Activated T-cell treated with anti-CD3 and anti-CD28 coated beads for 48 hours (primary cell): Measurements from ENCODE around the gene PALD1.
A peak's percentile ranks its signal among the peaks of the same experiment; 100 is the strongest.

Experiments
- DNase-seq: peaks from one replicate; pipeline ENCODE4 v3.0.0-alpha.2; 2020; ENCODE audit warnings: low read depth

PALD1 gene

DNA sequence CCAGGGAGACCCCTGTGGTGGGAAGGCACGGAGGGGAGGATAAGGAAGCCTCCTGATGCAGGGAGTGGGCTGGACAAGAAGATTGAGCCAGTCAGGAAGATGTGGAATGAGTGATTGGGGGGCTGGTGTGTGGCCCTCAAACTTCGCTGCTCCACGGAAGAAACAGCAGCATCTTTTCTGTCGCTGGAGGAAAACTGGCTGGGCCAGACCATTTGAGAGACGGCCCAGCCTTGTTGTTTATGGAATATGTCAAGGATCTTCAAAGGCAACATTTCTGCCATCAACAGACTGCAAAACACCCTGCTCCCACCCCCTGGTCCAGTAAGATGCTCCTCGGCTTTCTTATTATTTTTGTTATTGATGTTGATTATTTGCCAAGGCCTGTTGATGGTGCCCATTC, 29.4 kb downstream of the PALD1 start:
- no peak for DNase-seq

DNA sequence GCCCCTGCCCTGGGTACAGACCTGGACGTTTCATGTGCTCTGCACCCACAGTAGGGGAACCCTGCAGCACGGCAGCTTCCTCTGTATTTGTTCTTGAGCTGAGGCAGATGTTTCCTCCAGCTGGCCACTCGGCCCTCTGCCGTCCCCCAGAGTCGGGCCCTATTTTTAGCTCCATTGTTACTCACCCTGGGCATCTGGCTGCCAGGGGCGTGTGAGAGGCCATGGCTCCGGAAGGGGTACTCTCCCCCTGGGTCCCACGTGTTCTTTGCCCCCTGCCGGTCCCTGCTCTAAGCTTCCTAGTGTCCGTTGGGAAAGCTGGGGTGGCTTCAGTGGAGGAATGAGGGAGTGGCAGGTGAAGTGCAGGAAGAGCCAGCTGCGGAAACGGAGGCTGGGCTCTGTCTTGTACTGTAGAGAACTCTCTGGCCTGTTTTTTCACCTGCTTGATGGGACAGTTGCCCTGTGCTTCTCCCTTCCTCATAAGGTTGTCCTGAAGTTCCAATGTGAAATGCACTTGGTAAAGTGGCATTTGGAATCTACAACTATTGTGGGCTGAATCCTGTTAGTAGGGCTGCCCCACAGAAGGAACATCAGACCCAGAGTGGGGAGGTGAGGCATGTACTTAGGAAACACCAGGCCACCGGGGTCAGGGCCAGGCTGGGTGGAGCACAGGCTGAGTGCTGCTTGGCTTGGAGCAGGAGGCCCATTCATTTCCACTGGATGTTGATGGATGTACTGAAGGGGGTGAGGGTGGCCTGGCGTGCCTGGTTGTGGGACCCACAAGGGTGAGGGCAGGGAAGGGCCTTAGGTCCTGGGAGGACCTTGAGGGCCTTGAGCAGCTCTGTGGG, 30.6 kb downstream of the PALD1 start:
- no peak for DNase-seq

DNA sequence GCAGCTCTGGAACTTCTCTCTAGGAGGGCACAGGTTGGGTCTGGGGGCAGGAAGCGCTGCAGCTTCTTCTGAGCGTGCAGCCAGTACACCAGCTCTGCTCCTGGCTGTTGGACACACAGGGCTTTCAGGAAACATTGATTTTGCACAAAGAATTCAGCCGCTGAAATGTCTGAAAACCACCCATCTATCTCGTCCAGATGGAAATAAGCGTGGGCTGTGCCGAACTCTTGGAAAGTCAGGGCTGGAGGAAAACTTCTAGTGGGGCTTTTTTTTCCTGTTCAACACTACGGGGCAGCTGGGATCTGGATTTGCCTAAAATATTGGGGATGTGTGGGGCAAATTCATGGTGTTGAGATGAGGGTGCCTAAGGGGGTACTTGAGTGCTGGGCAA, 31.2 kb downstream of the PALD1 start:
- DNase-seq = no peak

DNA sequence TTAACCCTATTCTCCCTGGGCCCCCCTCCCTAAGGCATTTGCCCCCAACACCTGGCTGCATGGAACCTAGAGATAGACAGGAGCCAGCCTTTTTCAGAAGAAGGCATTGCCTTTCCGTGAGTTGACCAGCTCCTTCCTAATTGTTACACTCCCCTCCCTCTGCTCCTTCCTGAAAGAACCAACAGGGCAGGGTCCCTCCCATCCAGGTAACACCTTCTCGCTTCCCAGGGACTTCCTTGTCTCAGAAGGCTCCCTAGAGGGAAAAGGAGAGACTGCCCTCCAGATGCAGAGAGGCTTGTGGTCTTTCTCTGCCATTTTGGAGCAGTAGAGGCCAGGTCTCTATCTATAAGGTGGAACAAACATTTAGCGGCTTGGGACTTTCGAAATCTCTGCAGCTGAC, 31.9 kb downstream of the PALD1 start:
- no peak for DNase-seq

- no peak for DNase-seq
These were observed 32.3 kb downstream of the PALD1 start for GRCh38 chr10:70510904-70511303.

- DNase-seq = no peak
These were observed 33.6 kb downstream of the PALD1 start for GRCh38 chr10:70512149-70512639.

GRCh38 chr10:70513848-70514309, 35.3 kb downstream of the PALD1 start:
- DNase-seq = peak; percentile 12

- DNase-seq = no peak
These were observed 36.0 kb downstream of the PALD1 start for GRCh38 chr10:70514591-70514990.

DNA sequence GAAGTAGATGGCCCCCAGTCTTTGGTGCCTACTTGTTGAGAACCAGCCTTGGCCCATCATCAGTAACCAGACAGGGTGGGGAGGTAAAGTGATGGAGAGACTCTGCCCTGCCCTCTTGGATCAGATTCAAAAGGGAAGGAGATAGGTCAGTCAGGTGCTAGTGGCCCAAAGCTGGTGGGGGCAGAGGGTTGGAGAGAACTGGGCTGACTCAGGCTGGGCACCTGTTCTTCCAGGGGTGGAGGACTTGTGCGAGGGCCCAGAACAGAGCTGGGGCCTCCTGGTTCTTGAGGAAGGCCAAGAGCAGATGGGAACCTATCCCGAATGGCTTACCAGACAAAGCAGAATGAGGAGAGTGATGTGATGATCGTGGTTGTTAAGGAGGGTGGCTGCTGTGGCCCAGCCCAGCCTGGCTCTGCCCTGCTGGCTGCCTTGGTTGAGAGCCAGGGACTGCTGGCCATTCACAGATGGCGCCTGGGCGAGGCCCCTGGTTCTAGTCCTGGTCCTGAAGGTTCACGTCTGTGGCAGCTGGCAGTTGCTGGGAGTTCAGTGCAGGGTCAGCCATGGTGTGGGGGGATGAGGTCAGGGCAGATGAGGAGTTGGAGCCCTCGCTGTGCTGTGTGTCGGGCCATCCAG, 36.6 kb downstream of the PALD1 start:
- DNase-seq = no peak

DNA sequence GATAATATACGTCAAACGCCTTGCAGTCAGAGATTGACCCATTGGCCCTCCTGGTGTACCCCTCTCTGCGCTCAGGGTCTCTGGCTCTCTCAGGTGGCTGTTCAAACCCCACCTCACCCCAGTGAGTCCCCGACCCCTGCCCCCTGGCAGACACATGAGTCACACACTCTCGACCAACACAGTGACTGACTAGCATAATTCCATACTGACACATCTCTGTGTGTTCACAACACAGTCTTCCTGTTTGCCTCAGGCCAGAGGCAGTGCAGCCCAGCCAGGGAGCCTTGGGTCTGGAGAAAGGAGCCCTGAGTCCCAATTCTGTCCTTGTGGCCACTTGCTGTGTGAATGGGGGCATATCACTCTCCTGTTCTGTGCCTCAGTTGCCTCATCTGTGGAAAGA, 40.1 kb downstream of the PALD1 start:
- DNase-seq = no peak

- DNase-seq = no peak
These were observed 44.5 kb downstream of the PALD1 start for GRCh38 chr10:70523057-70523456.

DNA sequence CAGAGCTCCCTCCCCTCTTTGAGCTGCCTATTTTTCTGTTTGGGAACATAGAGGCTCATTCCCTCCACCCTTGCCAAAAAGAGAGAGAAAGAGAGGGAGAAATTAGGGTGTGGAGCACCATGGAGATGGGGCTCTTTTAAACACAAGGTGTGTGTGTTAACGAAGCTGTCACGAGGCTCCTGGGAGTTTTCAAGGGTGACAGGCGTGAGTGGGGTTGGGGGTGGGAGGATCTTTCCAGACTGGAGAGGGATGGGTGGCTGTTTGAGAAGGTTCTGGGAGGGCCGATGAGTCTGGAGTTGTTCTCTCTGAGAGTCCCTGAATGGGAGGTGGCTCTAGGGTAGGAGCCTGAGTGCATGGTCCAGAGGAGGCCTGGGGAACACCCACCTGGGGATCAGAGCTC, 45.0 kb downstream of the PALD1 start:
- DNase-seq = no peak

GRCh38 chr10:70528314-70528713, 49.7 kb downstream of the PALD1 start:
- no peak for DNase-seq

- no peak for DNase-seq
These were observed 50.3 kb downstream of the PALD1 start for GRCh38 chr10:70528741-70529362.

- no peak for DNase-seq
These were observed 51.3 kb downstream of the PALD1 start for GRCh38 chr10:70529848-70530247.

- DNase-seq = no peak
These were observed 51.7 kb downstream of the PALD1 start for GRCh38 chr10:70530315-70530714.

- DNase-seq = no peak
These were observed 54.1 kb downstream of the PALD1 start for GRCh38 chr10:70532554-70533188.

DNA sequence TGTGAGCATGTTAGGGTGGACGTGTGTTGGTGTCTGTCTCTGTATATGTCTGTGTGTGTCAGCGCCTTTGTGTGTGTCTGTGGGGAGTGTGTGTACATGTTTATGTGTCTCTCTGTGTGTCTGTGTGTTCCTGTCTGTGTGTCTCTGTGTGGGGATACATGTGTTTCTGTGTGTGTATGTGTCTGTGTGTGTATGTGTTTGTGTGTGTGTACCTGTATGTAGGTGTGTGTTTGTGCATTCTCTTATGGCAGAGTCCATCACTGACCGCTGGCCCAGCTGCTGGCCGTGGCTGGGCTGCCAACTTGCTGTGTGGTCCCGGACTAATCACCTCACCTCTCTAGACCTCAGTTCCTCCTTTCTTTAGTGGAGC, 54.6 kb downstream of the PALD1 start:
- no peak for DNase-seq

DNA sequence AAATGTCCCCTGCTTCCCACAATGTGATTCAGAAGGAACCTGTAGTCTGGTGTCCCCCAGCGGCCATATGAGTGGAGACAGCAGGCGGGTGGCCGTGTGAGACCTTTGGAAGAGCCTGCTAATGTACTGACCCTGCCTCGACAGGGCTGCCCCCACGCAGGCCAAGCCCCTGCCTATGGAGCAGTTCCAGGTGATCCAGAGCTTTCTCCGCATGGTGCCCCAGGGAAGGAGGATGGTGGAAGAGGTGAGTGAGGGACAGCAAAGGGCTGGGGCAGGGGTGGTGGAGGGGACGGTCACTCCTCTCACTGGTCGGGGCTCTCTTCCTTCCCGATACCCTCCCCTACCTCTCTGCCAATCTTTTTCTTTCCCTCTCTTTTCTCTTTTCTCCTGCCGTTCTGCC, 55.7 kb downstream of the PALD1 start:
- no peak for DNase-seq

- DNase-seq = no peak
These were observed 56.4 kb downstream of the PALD1 start for GRCh38 chr10:70535001-70535400.

DNA sequence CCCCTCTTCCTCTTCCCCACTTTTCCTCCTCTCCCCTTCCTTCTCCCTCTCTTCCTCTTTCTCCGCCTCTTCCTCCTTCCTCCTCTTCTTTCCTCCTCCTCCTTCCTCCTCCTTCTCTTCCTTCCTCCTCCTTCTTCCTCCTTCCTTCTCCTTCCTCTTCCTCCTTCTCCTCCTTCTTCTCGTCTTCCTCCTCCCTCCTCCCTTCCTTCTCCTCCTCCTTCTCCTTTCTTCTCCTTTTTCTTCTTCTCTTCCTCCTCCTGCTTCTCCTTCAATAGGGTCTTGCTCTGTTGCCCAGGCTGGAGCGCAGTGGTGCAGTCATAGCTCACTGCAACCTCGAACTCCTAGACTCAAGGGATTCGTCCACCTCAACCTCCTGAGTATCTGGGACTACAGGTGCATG, 56.9 kb downstream of the PALD1 start:
- no peak for DNase-seq

DNA sequence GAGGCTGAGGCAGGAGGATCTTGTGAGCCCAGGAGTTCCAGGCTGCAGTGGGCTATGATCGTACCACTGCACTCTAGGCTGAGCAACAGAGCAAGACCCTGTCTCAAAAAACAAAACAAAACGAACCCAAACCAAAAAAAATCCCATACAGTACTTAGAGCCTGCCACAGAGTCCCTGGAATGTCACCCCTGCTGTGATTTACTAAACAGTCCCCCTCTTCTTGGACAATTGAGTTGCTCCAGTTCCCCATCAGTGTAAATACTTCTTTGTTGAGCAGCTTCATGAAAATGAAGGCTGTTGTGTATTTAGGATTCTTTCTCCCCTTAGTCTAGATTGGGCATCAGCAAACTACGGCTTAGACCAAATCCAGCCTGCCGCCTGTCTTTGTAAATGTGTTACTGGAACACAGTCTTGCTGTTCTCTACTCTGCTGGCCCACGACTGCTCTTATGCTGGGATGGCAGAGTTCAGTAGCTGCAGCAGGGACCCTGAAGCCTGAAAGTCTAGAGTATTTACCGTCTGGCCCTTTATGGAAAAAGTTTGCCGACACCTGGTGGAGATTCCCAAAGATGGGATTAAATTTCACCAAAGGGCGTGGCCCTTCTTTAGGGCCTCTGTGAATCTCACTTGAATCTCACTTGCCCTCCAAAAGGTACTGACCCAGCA, 57.8 kb downstream of the PALD1 start:
- DNase-seq = no peak
